HEK293 (cell line): ENCODE measurements around the gene PPP1R14C.

ENCODE experiments used
- GLIS2 ChIP-seq: fragments of 450-650 bp; formaldehyde crosslinking; IDR thresholded peaks from 2 replicates; pipeline ENCODE4 v1.5.1; 2016; ENCODE audit warnings: missing biosample characterization, missing genetic modification characterization
- HOXD13 ChIP-seq: sonication (generic); formaldehyde crosslinking; IDR thresholded peaks from 2 replicates; pipeline ENCODE4 v1.8.0; 2022; ENCODE audit warnings: missing genetic modification reagents, borderline replicate concordance
- KLF7 ChIP-seq: fragments of 450-650 bp; formaldehyde crosslinking; IDR thresholded peaks from 2 replicates; pipeline ENCODE4 v1.5.1; 2016; ENCODE audit warnings: missing biosample characterization, missing genetic modification characterization, borderline replicate concordance
- OVOL3 ChIP-seq: fragments of 450-650 bp; formaldehyde crosslinking; IDR thresholded peaks from 2 replicates; pipeline ENCODE4 v1.5.1; 2016; ENCODE audit warnings: missing biosample characterization, missing genetic modification characterization
- SCRT2 ChIP-seq: fragments of 450-650 bp; formaldehyde crosslinking; IDR thresholded peaks from 2 replicates; pipeline ENCODE4 v1.5.1; 2016; ENCODE audit warnings: missing biosample characterization, missing genetic modification characterization
- TCF7L2 ChIP-seq: IDR thresholded peaks from 2 replicates; pipeline ENCODE4 v1.6.1; 2011; ENCODE audit warnings: low read depth, mild to moderate bottlenecking, inconsistent platforms, low read length, moderate library complexity, borderline replicate concordance
- TRIM28 ChIP-seq: IDR thresholded peaks from 2 replicates; pipeline ENCODE4 v1.6.1; 2011; ENCODE audit warnings: low read length, control low read depth, borderline replicate concordance
- YY1 ChIP-seq: fragments of 450-650 bp; formaldehyde crosslinking; IDR thresholded peaks from 2 replicates; pipeline ENCODE4 v1.5.1; 2018; ENCODE audit warnings: missing biosample characterization, missing genetic modification characterization
- ZEB2 ChIP-seq: fragments of 450-650 bp; formaldehyde crosslinking; IDR thresholded peaks from 2 replicates; pipeline ENCODE4 v1.5.1; 2016; ENCODE audit warnings: missing biosample characterization, missing genetic modification characterization
- ZFP69B ChIP-seq: fragments of 450-650 bp; formaldehyde crosslinking; IDR thresholded peaks from 2 replicates; pipeline ENCODE4 v1.5.1; 2016; ENCODE audit warnings: missing biosample characterization, missing genetic modification characterization
- ZNF10 ChIP-seq: fragments of 450-650 bp; formaldehyde crosslinking; IDR thresholded peaks from 2 replicates; pipeline ENCODE4 v1.5.1; 2017; ENCODE audit warnings: missing biosample characterization, missing genetic modification characterization
- ZNF132 ChIP-seq: fragments of 450-650 bp; formaldehyde crosslinking; IDR thresholded peaks from 2 replicates; pipeline ENCODE4 v1.5.1; 2017; ENCODE audit warnings: missing biosample characterization, missing genetic modification characterization, borderline replicate concordance
- ZNF133 ChIP-seq: fragments of 450-650 bp; formaldehyde crosslinking; IDR thresholded peaks from 2 replicates; pipeline ENCODE4 v1.5.1; 2016; ENCODE audit warnings: missing biosample characterization, missing genetic modification characterization
- ZNF155 ChIP-seq: fragments of 450-650 bp; formaldehyde crosslinking; IDR thresholded peaks from 2 replicates; pipeline ENCODE4 v1.5.1; 2016; ENCODE audit warnings: missing biosample characterization, missing genetic modification characterization
- ZNF214 ChIP-seq: fragments of 450-650 bp; formaldehyde crosslinking; IDR thresholded peaks from 2 replicates; pipeline ENCODE4 v1.5.1; 2017; ENCODE audit warnings: missing biosample characterization, mild to moderate bottlenecking, missing genetic modification characterization, borderline replicate concordance
- ZNF274 ChIP-seq, 2 experiments: fragments of 200-500 bp in 1 of 2; fragments of 450-650 bp in 1 of 2; sonication (Bioruptor generic) in 1 of 2; formaldehyde crosslinking in 1 of 2; IDR thresholded peaks; 2 replicates each; pipeline versions ENCODE4 v1.5.1 to v1.6.1; 2014 to 2016; ENCODE audit warnings: borderline replicate concordance in 1 of 2, inconsistent platforms in 1 of 2, low read length in 1 of 2, missing biosample characterization in 1 of 2, missing genetic modification characterization in 1 of 2
- ZNF324 ChIP-seq: fragments of 450-650 bp; formaldehyde crosslinking; IDR thresholded peaks from 2 replicates; pipeline ENCODE4 v1.5.1; 2016; ENCODE audit warnings: missing biosample characterization, missing genetic modification characterization
- ZNF366 ChIP-seq: fragments of 450-650 bp; formaldehyde crosslinking; conservative IDR thresholded peaks from 2 replicates; pipeline ENCODE4 v1.5.1; 2016; ENCODE audit warnings: missing biosample characterization, missing genetic modification characterization
- ZNF404 ChIP-seq: fragments of 450-650 bp; formaldehyde crosslinking; IDR thresholded peaks from 2 replicates; pipeline ENCODE4 v1.5.1; 2017; ENCODE audit warnings: missing biosample characterization, missing genetic modification characterization
- ZNF530 ChIP-seq: fragments of 450-650 bp; formaldehyde crosslinking; IDR thresholded peaks from 2 replicates; pipeline ENCODE4 v1.5.1; 2016; ENCODE audit warnings: low read depth, missing biosample characterization, missing genetic modification characterization
- ZNF624 ChIP-seq: fragments of 450-650 bp; formaldehyde crosslinking; IDR thresholded peaks from 2 replicates; pipeline ENCODE4 v1.5.1; 2017; ENCODE audit warnings: missing biosample characterization, missing genetic modification characterization
- ZNF658 ChIP-seq: fragments of 450-650 bp; formaldehyde crosslinking; IDR thresholded peaks from 2 replicates; pipeline ENCODE4; 2016; ENCODE audit warnings: missing biosample characterization, missing genetic modification characterization
- ZNF747 ChIP-seq: fragments of 450-650 bp; formaldehyde crosslinking; IDR thresholded peaks from 2 replicates; pipeline ENCODE4 v1.5.1; 2016; ENCODE audit warnings: missing biosample characterization, missing genetic modification characterization
- ZNF792 ChIP-seq: fragments of 450-650 bp; formaldehyde crosslinking; IDR thresholded peaks from 2 replicates; pipeline ENCODE4 v1.5.1; 2016; ENCODE audit warnings: missing biosample characterization, missing genetic modification characterization
- ZNF830 ChIP-seq: fragments of 450-650 bp; IDR thresholded peaks from 2 replicates; pipeline ENCODE4 v1.5.0; 2018; ENCODE audit warnings: missing biosample characterization, missing genetic modification characterization, low read depth, mild to moderate bottlenecking, moderate library complexity
- ZSCAN16 ChIP-seq: fragments of 450-650 bp; formaldehyde crosslinking; IDR thresholded peaks from 2 replicates; pipeline ENCODE4 v1.5.1; 2016; ENCODE audit warnings: missing biosample characterization, missing genetic modification characterization
- TF ChIP-seq, protein P1 (sequence below): fragments of 450-650 bp; formaldehyde crosslinking; IDR thresholded peaks from 2 replicates; pipeline ENCODE4; 2016; ENCODE audit warnings: missing biosample characterization, missing genetic modification characterization
- TF ChIP-seq, protein P2 (sequence below): sonication (generic); formaldehyde crosslinking; IDR thresholded peaks from 2 replicates; pipeline ENCODE4 v1.8.1; 2022; ENCODE audit warnings: mild to moderate bottlenecking, moderate library complexity, missing genetic modification reagents
- TF ChIP-seq, protein P3 (sequence below): fragments of 450-650 bp; formaldehyde crosslinking; IDR thresholded peaks from 2 replicates; pipeline ENCODE4 v1.5.1; 2016; ENCODE audit warnings: missing biosample characterization, missing genetic modification characterization
- TF ChIP-seq, protein P4 (sequence below): fragments of 450-650 bp; formaldehyde crosslinking; IDR thresholded peaks from 2 replicates; pipeline ENCODE4 v1.5.1; 2016; ENCODE audit warnings: missing biosample characterization, missing genetic modification characterization
- TF ChIP-seq, protein P5 (sequence below): fragments of 450-650 bp; formaldehyde crosslinking; IDR thresholded peaks from 2 replicates; pipeline ENCODE4 v1.5.1; 2017; ENCODE audit warnings: missing biosample characterization, missing genetic modification characterization
- TF ChIP-seq, protein P6 (sequence below): fragments of 450-650 bp; formaldehyde crosslinking; IDR thresholded peaks from 2 replicates; pipeline ENCODE4 v1.5.1; 2016; ENCODE audit warnings: missing biosample characterization, missing genetic modification characterization

Gene PPP1R14C

DNA sequence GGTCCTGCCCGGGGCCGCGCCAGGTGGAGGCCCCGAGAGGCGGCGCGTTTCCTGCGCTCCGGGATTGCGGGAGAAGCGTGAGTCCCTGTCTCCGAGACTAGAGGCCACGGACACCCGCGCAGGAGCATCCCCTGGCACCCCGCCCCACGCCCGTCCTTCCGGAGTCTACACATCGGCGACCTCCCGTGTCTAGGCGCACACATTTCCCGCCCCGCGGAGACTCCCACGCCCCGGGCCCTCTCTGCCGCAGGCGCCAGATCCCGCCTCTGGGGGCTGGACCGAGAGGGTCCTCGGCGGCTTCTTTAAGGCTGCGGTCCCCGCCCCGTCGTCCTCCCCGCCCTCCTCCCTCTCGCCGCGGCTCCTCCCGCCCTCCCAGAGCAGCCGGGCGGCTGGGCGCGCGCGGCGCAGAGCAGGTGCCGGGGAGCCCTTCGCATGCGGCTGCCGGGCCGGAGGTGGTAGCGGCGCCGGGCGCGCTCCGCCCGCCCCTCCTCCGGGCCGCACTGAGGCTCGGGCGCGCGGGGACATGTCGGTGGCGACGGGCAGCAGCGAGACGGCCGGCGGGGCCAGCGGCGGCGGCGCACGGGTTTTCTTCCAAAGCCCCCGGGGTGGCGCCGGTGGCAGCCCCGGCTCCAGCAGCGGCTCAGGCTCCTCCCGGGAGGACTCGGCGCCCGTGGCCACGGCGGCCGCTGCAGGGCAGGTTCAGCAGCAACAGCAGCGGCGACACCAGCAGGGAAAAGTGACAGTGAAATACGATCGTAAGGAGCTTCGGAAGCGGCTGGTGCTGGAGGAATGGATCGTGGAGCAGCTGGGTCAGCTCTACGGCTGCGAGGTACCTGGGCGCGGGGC, at the start of gene PPP1R14C (continued):
- TF ChIP-seq HOXD13 (CRISPR knock-in tag) = no peak
- peak; percentile 90 for TF ChIP-seq ZEB2
- no peak for TF ChIP-seq ZNF530 (tag by site-specific recombination)
- TF ChIP-seq ZNF133 (tag by site-specific recombination) = no peak
- TF ChIP-seq ZNF830 (tag by site-specific recombination) = no peak
- TF ChIP-seq SCRT2 = no peak
- TF ChIP-seq, protein P1, sequence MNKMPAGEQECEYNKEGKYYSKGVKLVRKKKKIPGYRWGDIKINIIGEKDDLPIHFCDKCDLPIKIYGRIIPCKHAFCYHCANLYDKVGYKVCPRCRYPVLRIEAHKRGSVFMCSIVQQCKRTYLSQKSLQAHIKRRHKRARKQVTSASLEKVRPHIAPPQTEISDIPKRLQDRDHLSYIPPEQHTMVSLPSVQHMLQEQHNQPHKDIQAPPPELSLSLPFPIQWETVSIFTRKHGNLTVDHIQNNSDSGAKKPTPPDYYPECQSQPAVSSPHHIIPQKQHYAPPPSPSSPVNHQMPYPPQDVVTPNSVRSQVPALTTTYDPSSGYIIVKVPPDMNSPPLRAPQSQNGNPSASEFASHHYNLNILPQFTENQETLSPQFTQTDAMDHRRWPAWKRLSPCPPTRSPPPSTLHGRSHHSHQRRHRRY = peak; percentile 38; the same call in 1 of the 2 replicates
- peak; percentile 65; the same call in 1 of the 2 replicates for TF ChIP-seq ZNF324 (tag by site-specific recombination)
- no peak for TF ChIP-seq ZNF658
- TF ChIP-seq GLIS2 = peak; percentile 98
- TF ChIP-seq, protein P2, sequence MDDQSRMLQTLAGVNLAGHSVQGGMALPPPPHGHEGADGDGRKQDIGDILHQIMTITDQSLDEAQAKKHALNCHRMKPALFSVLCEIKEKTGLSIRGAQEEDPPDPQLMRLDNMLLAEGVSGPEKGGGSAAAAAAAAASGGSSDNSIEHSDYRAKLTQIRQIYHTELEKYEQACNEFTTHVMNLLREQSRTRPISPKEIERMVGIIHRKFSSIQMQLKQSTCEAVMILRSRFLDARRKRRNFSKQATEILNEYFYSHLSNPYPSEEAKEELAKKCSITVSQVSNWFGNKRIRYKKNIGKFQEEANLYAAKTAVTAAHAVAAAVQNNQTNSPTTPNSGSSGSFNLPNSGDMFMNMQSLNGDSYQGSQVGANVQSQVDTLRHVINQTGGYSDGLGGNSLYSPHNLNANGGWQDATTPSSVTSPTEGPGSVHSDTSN (CRISPR knock-in tag) = peak; percentile 85
- no peak for TF ChIP-seq ZNF624 (tag by site-specific recombination)
- peak; percentile 1; the same call in 1 of the 2 replicates for TF ChIP-seq ZNF792 (tag by site-specific recombination)
- no peak for TF ChIP-seq ZNF132
- no peak for TF ChIP-seq ZNF10 (tag by site-specific recombination)
- TF ChIP-seq, protein P3, sequence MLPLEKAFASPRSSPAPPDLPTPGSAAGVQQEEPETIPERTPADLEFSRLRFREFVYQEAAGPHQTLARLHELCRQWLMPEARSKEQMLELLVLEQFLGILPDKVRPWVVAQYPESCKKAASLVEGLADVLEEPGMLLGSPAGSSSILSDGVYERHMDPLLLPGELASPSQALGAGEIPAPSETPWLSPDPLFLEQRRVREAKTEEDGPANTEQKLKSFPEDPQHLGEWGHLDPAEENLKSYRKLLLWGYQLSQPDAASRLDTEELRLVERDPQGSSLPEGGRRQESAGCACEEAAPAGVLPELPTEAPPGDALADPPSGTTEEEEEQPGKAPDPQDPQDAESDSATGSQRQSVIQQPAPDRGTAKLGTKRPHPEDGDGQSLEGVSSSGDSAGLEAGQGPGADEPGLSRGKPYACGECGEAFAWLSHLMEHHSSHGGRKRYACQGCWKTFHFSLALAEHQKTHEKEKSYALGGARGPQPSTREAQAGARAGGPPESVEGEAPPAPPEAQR (tag by site-specific recombination) = no peak
- TF ChIP-seq, protein P4, sequence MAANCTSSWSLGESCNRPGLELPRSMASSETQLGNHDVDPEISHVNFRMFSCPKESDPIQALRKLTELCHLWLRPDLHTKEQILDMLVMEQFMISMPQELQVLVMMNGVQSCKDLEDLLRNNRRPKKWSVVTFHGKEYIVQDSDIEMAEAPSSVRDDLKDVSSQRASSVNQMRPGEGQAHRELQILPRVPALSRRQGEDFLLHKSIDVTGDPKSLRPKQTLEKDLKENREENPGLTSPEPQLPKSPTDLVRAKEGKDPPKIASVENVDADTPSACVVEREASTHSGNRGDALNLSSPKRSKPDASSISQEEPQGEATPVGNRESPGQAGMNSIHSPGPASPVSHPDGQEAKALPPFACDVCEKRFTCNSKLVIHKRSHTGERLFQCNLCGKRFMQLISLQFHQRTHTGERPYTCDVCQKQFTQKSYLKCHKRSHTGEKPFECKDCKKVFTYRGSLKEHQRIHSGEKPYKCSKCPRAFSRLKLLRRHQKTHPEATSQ (tag by site-specific recombination) = peak; percentile 87; the same call in 1 of the 2 replicates
- TF ChIP-seq ZNF214 (tag by site-specific recombination) = no peak
- TF ChIP-seq TCF7L2 = peak; percentile 41; the same call in 1 of the 2 replicates
- TF ChIP-seq, protein P5, sequence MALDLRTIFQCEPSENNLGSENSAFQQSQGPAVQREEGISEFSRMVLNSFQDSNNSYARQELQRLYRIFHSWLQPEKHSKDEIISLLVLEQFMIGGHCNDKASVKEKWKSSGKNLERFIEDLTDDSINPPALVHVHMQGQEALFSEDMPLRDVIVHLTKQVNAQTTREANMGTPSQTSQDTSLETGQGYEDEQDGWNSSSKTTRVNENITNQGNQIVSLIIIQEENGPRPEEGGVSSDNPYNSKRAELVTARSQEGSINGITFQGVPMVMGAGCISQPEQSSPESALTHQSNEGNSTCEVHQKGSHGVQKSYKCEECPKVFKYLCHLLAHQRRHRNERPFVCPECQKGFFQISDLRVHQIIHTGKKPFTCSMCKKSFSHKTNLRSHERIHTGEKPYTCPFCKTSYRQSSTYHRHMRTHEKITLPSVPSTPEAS (tag by site-specific recombination) = peak; percentile 60; the same call in 1 of the 2 replicates
- TF ChIP-seq ZFP69B (tag by site-specific recombination) = no peak; the same call in none of the 2 replicates
- TF ChIP-seq ZNF274 (IDR thresholded peaks at IDR 0.05; ENCODE audit: low read length) = no peak
- no peak for TF ChIP-seq ZNF274 (tag by site-specific recombination; IDR thresholded peaks at IDR 0.05; ENCODE audit: borderline replicate concordance)
- no peak for TF ChIP-seq TRIM28
- peak; percentile 96 for TF ChIP-seq KLF7 (tag by site-specific recombination)
- peak; percentile 65 for TF ChIP-seq ZNF366 (tag by site-specific recombination)
- TF ChIP-seq ZNF747 (tag by site-specific recombination) = no peak
- TF ChIP-seq, protein P6, sequence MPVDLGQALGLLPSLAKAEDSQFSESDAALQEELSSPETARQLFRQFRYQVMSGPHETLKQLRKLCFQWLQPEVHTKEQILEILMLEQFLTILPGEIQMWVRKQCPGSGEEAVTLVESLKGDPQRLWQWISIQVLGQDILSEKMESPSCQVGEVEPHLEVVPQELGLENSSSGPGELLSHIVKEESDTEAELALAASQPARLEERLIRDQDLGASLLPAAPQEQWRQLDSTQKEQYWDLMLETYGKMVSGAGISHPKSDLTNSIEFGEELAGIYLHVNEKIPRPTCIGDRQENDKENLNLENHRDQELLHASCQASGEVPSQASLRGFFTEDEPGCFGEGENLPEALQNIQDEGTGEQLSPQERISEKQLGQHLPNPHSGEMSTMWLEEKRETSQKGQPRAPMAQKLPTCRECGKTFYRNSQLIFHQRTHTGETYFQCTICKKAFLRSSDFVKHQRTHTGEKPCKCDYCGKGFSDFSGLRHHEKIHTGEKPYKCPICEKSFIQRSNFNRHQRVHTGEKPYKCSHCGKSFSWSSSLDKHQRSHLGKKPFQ = no peak
- TF ChIP-seq ZNF155 (tag by site-specific recombination) = no peak
- no peak for TF ChIP-seq OVOL3 (tag by site-specific recombination)
- no peak for TF ChIP-seq ZNF404 (tag by site-specific recombination)
- no peak for TF ChIP-seq ZSCAN16 (tag by site-specific recombination)
- 0 out of 2 replicates have a peak, but pooled peaks have one; percentile 24 for TF ChIP-seq YY1
